GM12878 (cell line): ENCODE results near the gene ACACA.

Experiments used
- DPF2 ChIP-seq: fragments of 450-650 bp; IDR thresholded peaks from 2 replicates; pipeline ENCODE4 v1.6.1; 2017; ENCODE audit warnings: mild to moderate bottlenecking
- JUNB ChIP-seq: IDR thresholded peaks from 2 replicates; pipeline ENCODE4 v1.6.1; 2016; ENCODE audit warnings: antibody characterized with exemption, mild to moderate bottlenecking
- MEF2B ChIP-seq: fragments of 450-650 bp; IDR thresholded peaks from 2 replicates; pipeline ENCODE4 v1.6.1; 2018; ENCODE audit warnings: mild to moderate bottlenecking, moderate library complexity; ENCODE audit not compliant: partially characterized antibody, poor library complexity, severe bottlenecking
- NBN ChIP-seq: fragments of 450-650 bp; IDR thresholded peaks from 2 replicates; pipeline ENCODE4 v1.6.1; 2016
- POLR2A ChIP-seq: IDR thresholded peaks from 2 replicates; pipeline ENCODE4 v1.6.1; 2011; ENCODE audit warnings: low read depth, mild to moderate bottlenecking, low read length
- POLR2AphosphoS5 ChIP-seq: IDR thresholded peaks from 2 replicates; pipeline ENCODE4 v1.6.1; 2011; ENCODE audit warnings: mild to moderate bottlenecking, low read length, inconsistent platforms
- SIN3A ChIP-seq: IDR thresholded peaks from 2 replicates; pipeline ENCODE4 v1.6.1; 2012; ENCODE audit warnings: low read depth, low read length, improper control_type of control experiment
- YY1 ChIP-seq: IDR thresholded peaks from 2 replicates; pipeline ENCODE4 v1.6.1; 2011; ENCODE audit warnings: low read depth, mild to moderate bottlenecking, low read length
- TF ChIP-seq, protein P1 (sequence below): fragments of 450-650 bp; IDR thresholded peaks from 2 replicates; pipeline ENCODE4 v1.6.1; 2017; ENCODE audit warnings: antibody characterized with exemption, mild to moderate bottlenecking, moderate library complexity
- TF ChIP-seq, protein P2 (sequence below), 3 experiments: IDR thresholded peaks in 2 of 3; conservative IDR thresholded peaks in 1 of 3; 2 replicates each; pipeline ENCODE4 v1.5.1; 2011; ENCODE audit warnings: low read depth in 3 of 3, low read length in 3 of 3, mild to moderate bottlenecking in 3 of 3, control low read depth in 2 of 3, moderate library complexity in 2 of 3, inconsistent platforms in 1 of 3, mixed read lengths in 1 of 3; ENCODE audit not compliant: control insufficient read depth in 2 of 3, insufficient read depth in 1 of 3; ENCODE audit errors: extremely low read depth in 1 of 3

GRCh38 chr17:37135576-37135975, 271.1 kb downstream of the ACACA start:
- no peak for TF ChIP-seq JUNB
- no peak for TF ChIP-seq NBN
- TF ChIP-seq MEF2B, result no peak
- no peak for TF ChIP-seq SIN3A
- TF ChIP-seq DPF2, result no peak
- no peak for TF ChIP-seq POLR2AphosphoS5
- no peak for TF ChIP-seq YY1
- TF ChIP-seq POLR2A, result no peak
- TF ChIP-seq, protein P1, sequence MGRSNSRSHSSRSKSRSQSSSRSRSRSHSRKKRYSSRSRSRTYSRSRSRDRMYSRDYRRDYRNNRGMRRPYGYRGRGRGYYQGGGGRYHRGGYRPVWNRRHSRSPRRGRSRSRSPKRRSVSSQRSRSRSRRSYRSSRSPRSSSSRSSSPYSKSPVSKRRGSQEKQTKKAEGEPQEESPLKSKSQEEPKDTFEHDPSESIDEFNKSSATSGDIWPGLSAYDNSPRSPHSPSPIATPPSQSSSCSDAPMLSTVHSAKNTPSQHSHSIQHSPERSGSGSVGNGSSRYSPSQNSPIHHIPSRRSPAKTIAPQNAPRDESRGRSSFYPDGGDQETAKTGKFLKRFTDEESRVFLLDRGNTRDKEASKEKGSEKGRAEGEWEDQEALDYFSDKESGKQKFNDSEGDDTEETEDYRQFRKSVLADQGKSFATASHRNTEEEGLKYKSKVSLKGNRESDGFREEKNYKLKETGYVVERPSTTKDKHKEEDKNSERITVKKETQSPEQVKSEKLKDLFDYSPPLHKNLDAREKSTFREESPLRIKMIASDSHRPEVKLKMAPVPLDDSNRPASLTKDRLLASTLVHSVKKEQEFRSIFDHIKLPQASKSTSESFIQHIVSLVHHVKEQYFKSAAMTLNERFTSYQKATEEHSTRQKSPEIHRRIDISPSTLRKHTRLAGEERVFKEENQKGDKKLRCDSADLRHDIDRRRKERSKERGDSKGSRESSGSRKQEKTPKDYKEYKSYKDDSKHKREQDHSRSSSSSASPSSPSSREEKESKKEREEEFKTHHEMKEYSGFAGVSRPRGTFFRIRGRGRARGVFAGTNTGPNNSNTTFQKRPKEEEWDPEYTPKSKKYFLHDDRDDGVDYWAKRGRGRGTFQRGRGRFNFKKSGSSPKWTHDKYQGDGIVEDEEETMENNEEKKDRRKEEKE, result no peak
- TF ChIP-seq, protein P2, sequence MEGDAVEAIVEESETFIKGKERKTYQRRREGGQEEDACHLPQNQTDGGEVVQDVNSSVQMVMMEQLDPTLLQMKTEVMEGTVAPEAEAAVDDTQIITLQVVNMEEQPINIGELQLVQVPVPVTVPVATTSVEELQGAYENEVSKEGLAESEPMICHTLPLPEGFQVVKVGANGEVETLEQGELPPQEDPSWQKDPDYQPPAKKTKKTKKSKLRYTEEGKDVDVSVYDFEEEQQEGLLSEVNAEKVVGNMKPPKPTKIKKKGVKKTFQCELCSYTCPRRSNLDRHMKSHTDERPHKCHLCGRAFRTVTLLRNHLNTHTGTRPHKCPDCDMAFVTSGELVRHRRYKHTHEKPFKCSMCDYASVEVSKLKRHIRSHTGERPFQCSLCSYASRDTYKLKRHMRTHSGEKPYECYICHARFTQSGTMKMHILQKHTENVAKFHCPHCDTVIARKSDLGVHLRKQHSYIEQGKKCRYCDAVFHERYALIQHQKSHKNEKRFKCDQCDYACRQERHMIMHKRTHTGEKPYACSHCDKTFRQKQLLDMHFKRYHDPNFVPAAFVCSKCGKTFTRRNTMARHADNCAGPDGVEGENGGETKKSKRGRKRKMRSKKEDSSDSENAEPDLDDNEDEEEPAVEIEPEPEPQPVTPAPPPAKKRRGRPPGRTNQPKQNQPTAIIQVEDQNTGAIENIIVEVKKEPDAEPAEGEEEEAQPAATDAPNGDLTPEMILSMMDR (IDR thresholded peaks at IDR 0.05 in 2 of 3, conservative IDR thresholded peaks at IDR 0.05 in 1 of 3; ENCODE audit: control insufficient read depth in 2 of 3, extremely low read depth in 1 of 3, insufficient read depth in 1 of 3, low read depth in 3 of 3, low read length in 3 of 3), result no peak
